Activated CD8-positive, alpha-beta memory T cell treated with anti-CD3 and anti-CD28 coated beads, Interleukin-2, amount 10 ng/mL, durations not matched to agents 7 days and 5 days (primary cell): ENCODE data around the gene FRMD3. TPM values are rescaled to one million over a fixed set of nuclear protein-coding genes. Genes with fewer than 3 reads are reported as not detected.
A peak's percentile ranks its signal among the peaks of the same experiment; 100 is the strongest.

Source experiments
- ATAC-seq: fragments of 150-1000 bp; cut with Tn5 transposase; one replicate; pipeline ENCODE4 v1.10.0; 2021; ENCODE audit warnings: moderate library complexity
- CTCF ChIA-PET: fragments of 350-600 bp; sonication (Branson Sonifier 250); formaldehyde crosslinking; loops from one replicate; lab custom pipeline; 2021; ENCODE audit warnings: antibody characterized with exemption; lab: Charles Lee
- DNase-seq: peaks from one replicate; pipeline ENCODE4 v3.0.0-alpha.2; 2020
- H3K27ac Mint-ChIP-seq: one replicate; pipeline ENCODE4 v1.8.0; 2021; ENCODE audit warnings: mild to moderate bottlenecking, mixed read lengths
- H3K27me3 Mint-ChIP-seq: one replicate; pipeline ENCODE4 v1.8.0; 2021; ENCODE audit warnings: mixed read lengths
- H3K36me3 Mint-ChIP-seq: one replicate; pipeline ENCODE4 v1.8.0; 2021; ENCODE audit warnings: mild to moderate bottlenecking, mixed read lengths
- H3K4me1 Mint-ChIP-seq: one replicate; pipeline ENCODE4 v1.8.0; 2021; ENCODE audit warnings: mixed read lengths
- H3K4me3 Mint-ChIP-seq: one replicate; pipeline ENCODE4 v1.8.0; 2021; ENCODE audit warnings: mild to moderate bottlenecking, moderate library complexity, mixed read lengths
- H3K9me3 Mint-ChIP-seq: one replicate; pipeline ENCODE4 v1.8.0; 2022; ENCODE audit warnings: low read depth, mixed read lengths
- total RNA-seq, 2 experiments: library from RNA; stranded (reverse); gene quantifications; one replicate each; pipeline ENCODE4 v1.2.3, GENCODE V29; 2021

The FRMD3 gene
- total RNA-seq, 2 experiments from 2014 or later = 0.33 to 0.82 TPM

- Mint-ChIP-seq H3K4me1 (peaks cover 8% of the 10 kb centered on the region), H3K9me3 (no peaks in the 10 kb centered on the region), H3K27me3 (no peaks in the 10 kb centered on the region), H3K27ac (no peak overlapping the region), H3K36me3 (no peaks in the 10 kb centered on the region), H3K4me3 (no peak overlapping the region)
- CTCF ChIA-PET = no interaction called here
- ATAC-seq (no peak), DNase-seq (no peak)
These were observed 197.8 kb downstream of the FRMD3 start for GRCh38 chr9:83340451-83340850.

DNA sequence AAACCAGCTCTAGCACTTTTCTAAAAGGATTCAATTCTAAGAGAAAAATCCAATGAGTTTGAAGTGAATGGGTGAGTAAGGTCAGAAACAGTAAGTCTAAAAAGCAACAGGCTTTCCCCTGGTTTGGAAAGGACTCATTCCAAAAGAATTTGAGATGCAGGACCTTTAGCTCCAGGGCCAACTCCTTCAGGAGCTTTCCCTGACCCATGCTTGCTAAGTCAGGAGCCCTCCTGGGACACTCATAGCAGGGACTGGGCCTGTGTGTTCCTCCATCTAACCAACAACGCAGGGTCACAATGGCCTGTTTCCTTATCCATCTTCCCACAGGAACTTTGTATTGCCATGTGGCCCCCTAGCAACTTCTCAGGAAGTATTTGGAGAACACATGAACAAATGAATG lies 198.8 kb downstream of the FRMD3 start:
- DNase-seq (no peak), ATAC-seq (no peak)
- Mint-ChIP-seq H3K9me3 (no peaks in the 10 kb centered on the region), H3K4me3 (no peak overlapping the region), H3K27me3 (no peaks in the 10 kb centered on the region), H3K36me3 (no peaks in the 10 kb centered on the region), H3K27ac (no peak overlapping the region), H3K4me1 (peaks cover 8% of the 10 kb centered on the region)
- CTCF ChIA-PET = no interaction called here

DNA sequence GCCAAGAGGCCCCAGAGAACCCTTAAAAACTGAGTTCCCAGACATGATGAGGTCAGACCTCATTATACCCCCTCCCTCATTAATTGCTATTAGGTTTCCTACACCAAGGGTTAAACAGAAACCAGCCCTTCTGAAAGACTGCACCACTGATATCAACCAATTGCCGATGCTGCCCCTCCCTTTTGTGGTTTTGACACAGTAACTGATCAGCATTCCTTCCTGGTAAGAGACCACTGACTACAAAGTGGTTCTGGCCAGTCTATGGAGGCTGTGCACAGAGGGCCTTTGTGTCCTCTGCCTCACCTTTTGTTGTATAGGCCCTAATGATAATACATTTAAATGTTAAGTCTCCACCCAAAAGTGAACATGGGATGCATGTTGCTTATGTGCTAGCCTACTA lies 201.5 kb downstream of the FRMD3 start:
- Mint-ChIP-seq H3K27ac (no peak overlapping the region), H3K4me3 (no peak overlapping the region), H3K27me3 (no peaks in the 10 kb centered on the region), H3K9me3 (no peaks in the 10 kb centered on the region), H3K4me1 (peaks cover 8% of the 10 kb centered on the region), H3K36me3 (no peaks in the 10 kb centered on the region)
- CTCF ChIA-PET = interaction anchor here (0.8 to 4.1 kb wide), 3 partner anchors 28 to 575 kb away, joined by 3 to 93 read pairs (median 3); no protein-coding TSS in a partner anchor
- no peak for ATAC-seq
- peak; percentile 42 for DNase-seq

DNA sequence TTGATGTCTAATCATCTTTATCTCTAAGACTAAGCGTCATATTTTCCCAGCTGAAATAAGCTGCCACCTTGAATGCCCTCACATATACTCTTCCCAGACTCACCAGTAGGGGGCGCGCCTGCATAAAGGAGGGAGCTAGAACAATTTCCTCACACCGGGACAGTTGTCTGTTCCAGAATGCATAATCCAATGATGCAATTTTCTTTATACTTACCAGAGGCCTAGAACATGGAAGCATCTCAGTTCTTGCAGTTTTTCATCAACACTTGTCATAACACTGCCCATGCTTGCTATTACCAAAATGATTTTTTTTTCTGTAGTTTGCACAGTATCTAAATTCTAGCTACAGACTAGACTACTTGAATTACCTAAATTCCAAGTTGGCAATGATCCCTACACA lies 203.9 kb downstream of the FRMD3 start:
- peak; percentile 79 for DNase-seq
- peak; percentile 81 for ATAC-seq

GRCh38 chr9:83330207-83331196 lies 207.7 kb downstream of the FRMD3 start:
- Mint-ChIP-seq H3K4me1 (no peaks in the 10 kb centered on the region), H3K9me3 (no peaks in the 10 kb centered on the region), H3K36me3 (no peaks in the 10 kb centered on the region), H3K27ac (no peak overlapping the region), H3K4me3 (no peak overlapping the region), H3K27me3 (no peaks in the 10 kb centered on the region)
- no peak for DNase-seq
- no peak for ATAC-seq
- CTCF ChIA-PET = interaction anchor here (2.1 kb wide), 1 partner anchor 266 kb away, joined by 6 read pairs; no protein-coding TSS in a partner anchor

More for the DNA sequence above, 203.9 kb downstream of the FRMD3 start:
- H3K27ac Mint-ChIP-seq = no peak overlapping the region
- CTCF ChIA-PET = interaction anchor here (0.6 to 4.1 kb wide), 30 partner anchors 9 to 588 kb away, joined by 3 to 93 read pairs (median 4); partner anchors contain the start of gene KIF27
- H3K27me3 Mint-ChIP-seq = no peaks in the 10 kb centered on the region
- no peaks in the 10 kb centered on the region for H3K9me3 Mint-ChIP-seq
- H3K4me1 Mint-ChIP-seq = peaks cover 8% of the 10 kb centered on the region
- no peaks in the 10 kb centered on the region for H3K36me3 Mint-ChIP-seq
- no peak overlapping the region for H3K4me3 Mint-ChIP-seq

DNA sequence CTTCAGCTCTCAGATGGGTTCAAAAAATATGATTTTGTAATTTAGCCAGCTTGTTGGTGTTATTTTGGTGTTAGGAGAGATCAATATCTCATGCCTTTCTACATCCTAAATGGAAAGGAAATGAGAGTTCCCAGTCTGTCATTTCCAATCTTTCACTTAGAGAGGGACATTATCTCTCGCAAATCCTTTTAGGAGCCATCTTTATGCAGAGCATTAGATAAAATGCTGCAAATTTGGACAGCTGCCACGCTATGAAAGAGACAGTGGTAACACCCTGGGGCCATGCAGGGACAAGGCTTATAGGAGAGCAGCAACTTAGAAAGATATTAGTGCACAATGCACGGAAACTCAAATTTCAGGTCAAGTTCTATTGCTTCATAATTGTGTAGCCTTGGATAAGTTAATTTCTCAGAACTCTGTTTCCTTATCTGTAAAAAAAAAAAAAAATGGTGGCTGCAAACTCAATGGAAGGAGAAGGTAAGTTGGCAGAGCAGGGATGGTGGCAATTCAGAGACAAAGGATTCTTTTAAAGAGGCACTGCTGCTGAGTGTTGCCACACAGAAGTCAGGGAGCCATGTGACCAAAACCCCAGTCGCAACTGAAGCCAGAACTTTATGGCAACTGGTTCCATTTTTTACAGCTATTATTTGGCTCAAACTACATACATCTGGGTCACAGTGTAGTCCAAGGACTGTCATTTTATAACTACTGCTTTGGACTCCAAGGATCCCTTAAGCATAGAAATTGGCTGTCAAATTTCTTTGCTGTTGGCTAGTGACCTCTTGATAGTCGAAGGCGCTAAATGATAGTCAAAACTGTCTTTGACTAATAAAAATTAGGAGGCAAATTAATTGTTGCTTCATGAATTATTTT lies 210.2 kb downstream of the FRMD3 start:
- ATAC-seq = no peak
- no peaks in the 10 kb centered on the region for H3K4me1 Mint-ChIP-seq
- no peaks in the 10 kb centered on the region for H3K27me3 Mint-ChIP-seq
- H3K36me3 Mint-ChIP-seq = no peaks in the 10 kb centered on the region
- no peaks in the 10 kb centered on the region for H3K9me3 Mint-ChIP-seq
- CTCF ChIA-PET = interaction anchor here (0.7 to 1.4 kb wide), 3 partner anchors 8 to 276 kb away, joined by 3 to 5 read pairs (median 3); no protein-coding TSS in a partner anchor
- DNase-seq = no peak
- H3K27ac Mint-ChIP-seq = no peak overlapping the region
- H3K4me3 Mint-ChIP-seq = no peak overlapping the region

DNA sequence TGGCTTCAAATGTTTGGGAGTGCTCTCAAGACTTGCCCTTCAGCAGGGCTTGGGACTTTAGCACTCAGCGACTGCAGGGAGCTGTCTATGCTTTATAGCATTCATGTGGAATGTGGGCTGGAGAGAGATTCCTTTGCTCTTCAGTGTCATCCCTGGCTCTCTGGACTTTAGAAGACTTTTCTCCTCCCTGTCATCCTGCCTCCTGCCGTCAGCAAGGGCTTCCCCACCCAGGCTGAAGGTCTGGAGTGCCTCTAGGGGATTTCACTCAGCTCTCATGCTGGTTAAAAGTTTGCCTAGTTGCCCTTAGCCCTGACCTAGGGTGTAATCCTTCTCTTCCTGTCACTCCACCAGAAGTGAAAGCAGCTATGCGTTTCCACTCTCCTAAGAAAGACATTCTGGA lies 210.9 kb downstream of the FRMD3 start:
- Mint-ChIP-seq H3K36me3 (no peaks in the 10 kb centered on the region), H3K9me3 (peaks cover 4% of the 10 kb centered on the region), H3K4me3 (no peak overlapping the region), H3K27ac (no peak overlapping the region), H3K4me1 (no peaks in the 10 kb centered on the region), H3K27me3 (no peaks in the 10 kb centered on the region)
- no peak for ATAC-seq
- DNase-seq = no peak
- CTCF ChIA-PET = interaction anchor here (1.3 to 1.4 kb wide), 2 partner anchors 8 to 217 kb away, joined by 3 to 5 read pairs; no protein-coding TSS in a partner anchor

DNA sequence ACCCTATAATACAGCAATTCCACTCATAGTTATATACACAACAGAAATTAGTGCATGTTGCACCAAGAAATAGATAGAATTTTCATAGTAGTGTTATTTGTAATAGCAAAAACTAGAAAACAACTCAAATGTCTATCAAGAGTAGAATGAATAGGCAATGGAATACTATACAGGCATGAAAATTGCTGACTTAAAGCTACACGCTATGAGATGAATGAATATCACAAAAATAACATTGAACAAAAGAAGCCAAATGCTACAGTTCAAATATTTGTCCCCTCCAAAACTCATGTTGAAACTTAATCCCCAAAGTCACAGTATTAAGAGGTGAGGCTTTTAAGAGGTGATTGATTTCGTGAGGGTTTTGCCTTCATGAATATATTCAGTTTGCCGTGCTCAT lies 215.1 kb downstream of the FRMD3 start:
- CTCF ChIA-PET = no interaction called here
- DNase-seq (no peak), ATAC-seq (no peak)
- Mint-ChIP-seq H3K4me1 (no peaks in the 10 kb centered on the region), H3K4me3 (no peak overlapping the region), H3K27ac (no peak overlapping the region), H3K9me3 (peaks cover 4% of the 10 kb centered on the region), H3K27me3 (peaks cover 5% of the 10 kb centered on the region), H3K36me3 (no peaks in the 10 kb centered on the region)

GRCh38 chr9:83322438-83322837 lies 215.8 kb downstream of the FRMD3 start:
- DNase-seq = no peak
- no peaks in the 10 kb centered on the region for H3K36me3 Mint-ChIP-seq
- no peak for ATAC-seq
- peaks cover 5% of the 10 kb centered on the region for H3K27me3 Mint-ChIP-seq
- no peak overlapping the region for H3K4me3 Mint-ChIP-seq
- peaks cover 4% of the 10 kb centered on the region for H3K9me3 Mint-ChIP-seq
- H3K27ac Mint-ChIP-seq = no peak overlapping the region
- H3K4me1 Mint-ChIP-seq = no peaks in the 10 kb centered on the region
- CTCF ChIA-PET = no interaction called here

GRCh38 chr9:83317244-83317643 lies 221.0 kb downstream of the FRMD3 start:
- Mint-ChIP-seq H3K4me3 (no peak overlapping the region), H3K4me1 (no peaks in the 10 kb centered on the region), H3K27me3 (peaks cover 5% of the 10 kb centered on the region), H3K9me3 (no peaks in the 10 kb centered on the region), H3K27ac (no peak overlapping the region), H3K36me3 (no peaks in the 10 kb centered on the region)
- no peak for ATAC-seq
- CTCF ChIA-PET = no interaction called here
- no peak for DNase-seq

- no peaks in the 10 kb centered on the region for H3K36me3 Mint-ChIP-seq
- no peaks in the 10 kb centered on the region for H3K9me3 Mint-ChIP-seq
- ATAC-seq (no peak), DNase-seq (no peak)
- H3K27ac Mint-ChIP-seq = no peak overlapping the region
- CTCF ChIA-PET = no interaction called here
- H3K4me3 Mint-ChIP-seq = no peak overlapping the region
- H3K4me1 Mint-ChIP-seq = no peaks in the 10 kb centered on the region
- H3K27me3 Mint-ChIP-seq = peaks cover 5% of the 10 kb centered on the region
These were observed 222.6 kb downstream of the FRMD3 start for GRCh38 chr9:83315649-83316048.

DNA sequence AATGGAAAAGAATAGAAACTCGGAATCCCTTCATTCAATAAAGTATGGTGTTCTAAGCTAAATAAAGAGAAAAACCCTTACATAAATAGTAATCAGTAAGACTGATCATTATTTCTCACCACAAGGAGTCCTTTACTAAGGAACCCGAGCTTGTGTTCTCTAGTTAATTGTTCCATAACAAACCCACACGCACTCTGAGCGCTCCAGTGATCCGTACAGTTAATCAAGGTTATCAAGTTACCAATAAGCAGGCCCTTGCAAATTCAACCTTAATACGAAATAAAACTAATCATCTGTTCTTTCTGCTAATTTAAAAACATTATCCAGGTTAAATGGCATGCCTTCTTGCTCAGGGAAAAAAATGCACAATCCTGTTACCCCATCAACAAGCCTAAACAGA lies 224.4 kb downstream of the FRMD3 start:
- no peaks in the 10 kb centered on the region for H3K36me3 Mint-ChIP-seq
- ATAC-seq (no peak), DNase-seq (no peak)
- H3K4me1 Mint-ChIP-seq = no peaks in the 10 kb centered on the region
- no peaks in the 10 kb centered on the region for H3K27me3 Mint-ChIP-seq
- CTCF ChIA-PET = no interaction called here
- no peak overlapping the region for H3K27ac Mint-ChIP-seq
- H3K9me3 Mint-ChIP-seq = no peaks in the 10 kb centered on the region
- no peak overlapping the region for H3K4me3 Mint-ChIP-seq

GRCh38 chr9:83312537-83312936 lies 225.7 kb downstream of the FRMD3 start:
- H3K4me1 Mint-ChIP-seq = no peaks in the 10 kb centered on the region
- DNase-seq = no peak

More at GRCh38 chr9:83312537-83312936, 225.7 kb downstream of the FRMD3 start:
- Mint-ChIP-seq H3K9me3 (no peaks in the 10 kb centered on the region), H3K36me3 (no peaks in the 10 kb centered on the region), H3K27me3 (no peaks in the 10 kb centered on the region), H3K4me3 (no peak overlapping the region), H3K27ac (no peak overlapping the region)
- ATAC-seq = no peak
- CTCF ChIA-PET = no interaction called here
